Inferior parietal cortex (tissue), 1 donor: ENCODE data around the gene TUFT1.

ENCODE experiments used
- DNase-seq: peaks from one replicate; pipeline ENCODE4 v3.0.0-alpha.2; 2016; ENCODE audit errors: extremely low spot score

TUFT1 gene, protein sequence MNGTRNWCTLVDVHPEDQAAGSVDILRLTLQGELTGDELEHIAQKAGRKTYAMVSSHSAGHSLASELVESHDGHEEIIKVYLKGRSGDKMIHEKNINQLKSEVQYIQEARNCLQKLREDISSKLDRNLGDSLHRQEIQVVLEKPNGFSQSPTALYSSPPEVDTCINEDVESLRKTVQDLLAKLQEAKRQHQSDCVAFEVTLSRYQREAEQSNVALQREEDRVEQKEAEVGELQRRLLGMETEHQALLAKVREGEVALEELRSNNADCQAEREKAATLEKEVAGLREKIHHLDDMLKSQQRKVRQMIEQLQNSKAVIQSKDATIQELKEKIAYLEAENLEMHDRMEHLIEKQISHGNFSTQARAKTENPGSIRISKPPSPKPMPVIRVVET

DNA sequence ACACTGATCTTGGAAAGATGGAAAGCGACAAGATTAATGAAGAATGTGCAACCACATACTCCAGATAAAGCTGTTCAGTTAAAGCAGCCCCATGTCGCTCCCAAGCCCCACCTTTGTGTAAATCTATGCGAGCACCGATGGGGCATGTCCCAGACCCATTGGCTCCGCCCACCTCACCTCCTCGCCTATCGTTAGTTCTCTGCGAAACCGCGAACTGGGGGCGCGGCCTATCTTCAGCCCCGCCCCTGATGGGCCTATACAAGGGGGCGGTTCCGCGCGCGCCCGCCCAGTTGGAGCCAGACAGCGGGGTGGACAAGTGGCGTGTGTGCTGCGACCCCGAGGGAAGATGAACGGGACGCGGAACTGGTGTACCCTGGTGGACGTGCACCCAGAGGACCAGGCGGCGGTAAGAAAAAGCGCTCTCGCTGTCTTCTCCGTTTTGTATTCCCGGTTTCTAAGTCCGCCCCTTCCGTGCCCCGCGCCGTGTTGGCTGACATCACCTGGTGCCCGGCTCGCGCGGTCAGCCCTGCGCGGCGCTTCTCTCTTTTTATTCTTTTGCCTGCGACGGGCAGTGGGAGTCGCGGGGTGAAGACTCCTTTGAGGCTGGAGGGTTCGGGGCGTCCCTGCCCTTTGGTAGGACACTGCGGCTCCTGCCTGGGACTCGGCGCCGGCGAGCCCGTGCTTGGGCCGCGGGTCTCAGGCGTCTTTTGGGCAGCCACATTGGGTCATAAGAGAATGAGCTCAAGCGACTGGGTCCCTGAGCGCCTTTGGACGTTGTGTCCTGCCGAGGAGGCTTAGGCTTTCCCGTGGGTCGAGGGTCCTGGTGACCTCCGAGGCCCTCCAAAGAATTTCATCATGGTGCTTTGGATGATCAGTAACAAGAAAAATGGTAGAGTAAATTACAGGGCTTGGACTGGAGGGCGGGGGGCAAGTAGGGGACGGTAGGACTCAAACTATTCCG, at the start of gene TUFT1:
TUFT1 (plus strand) TSS at position 289 of the 961 bp plus-strand sequence; CDS start at position 347, 58 bp downstream.
- peak; percentile 88 for DNase-seq

GRCh38 chr1:151491641-151492040, 48.5 kb upstream of the TUFT1 start:
- DNase-seq, result no peak

- DNase-seq, result no peak
Measured at GRCh38 chr1:151492120-151492519, 48.0 kb upstream of the TUFT1 start.

DNA sequence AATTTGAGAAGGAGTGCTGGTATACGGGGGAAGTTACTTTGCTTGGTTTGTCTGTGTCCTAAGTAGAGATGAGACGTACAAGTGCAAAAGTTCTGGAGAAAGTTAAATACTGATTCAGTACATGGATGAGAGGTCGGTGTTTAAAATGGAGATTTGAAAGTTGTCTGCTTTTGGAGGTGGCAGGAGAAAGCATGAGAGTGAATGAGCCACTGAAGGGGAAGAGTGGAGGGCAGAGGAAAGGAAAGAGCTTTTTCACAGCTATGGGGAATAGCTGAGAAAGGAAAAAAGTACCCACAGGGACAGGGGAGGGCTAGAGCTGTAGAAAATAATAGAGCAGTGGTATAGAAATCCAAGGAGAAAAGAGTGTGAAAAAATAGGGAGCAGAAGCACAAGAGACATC, 47.1 kb upstream of the TUFT1 start:
- DNase-seq, result no peak

GRCh38 chr1:151494741-151495281, 45.3 kb upstream of the TUFT1 start:
- peak; percentile 18 for DNase-seq

GRCh38 chr1:151495316-151495715, 44.8 kb upstream of the TUFT1 start:
- DNase-seq, result peak; percentile 64

- no peak for DNase-seq
Measured at GRCh38 chr1:151499365-151499764, 40.7 kb upstream of the TUFT1 start.

DNA sequence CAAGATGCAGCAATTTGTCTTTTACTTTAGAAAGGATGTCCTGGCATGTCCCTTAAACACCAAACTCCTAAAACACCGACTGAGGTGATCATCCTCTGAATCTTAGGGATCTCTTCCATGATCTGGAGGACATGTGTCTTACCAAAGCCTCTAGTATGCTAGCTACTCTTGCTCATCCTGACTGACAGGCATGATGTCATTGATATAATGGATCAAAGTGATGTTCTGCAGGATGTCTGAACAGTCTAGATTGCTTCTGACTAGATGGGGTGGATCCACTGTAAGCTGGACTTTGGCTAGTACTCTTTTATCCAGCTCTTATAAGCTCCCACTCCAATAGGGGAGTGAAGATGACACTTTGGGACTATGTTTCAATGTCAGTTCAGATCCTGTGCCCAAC, 40.2 kb upstream of the TUFT1 start:
- no peak for DNase-seq

DNA sequence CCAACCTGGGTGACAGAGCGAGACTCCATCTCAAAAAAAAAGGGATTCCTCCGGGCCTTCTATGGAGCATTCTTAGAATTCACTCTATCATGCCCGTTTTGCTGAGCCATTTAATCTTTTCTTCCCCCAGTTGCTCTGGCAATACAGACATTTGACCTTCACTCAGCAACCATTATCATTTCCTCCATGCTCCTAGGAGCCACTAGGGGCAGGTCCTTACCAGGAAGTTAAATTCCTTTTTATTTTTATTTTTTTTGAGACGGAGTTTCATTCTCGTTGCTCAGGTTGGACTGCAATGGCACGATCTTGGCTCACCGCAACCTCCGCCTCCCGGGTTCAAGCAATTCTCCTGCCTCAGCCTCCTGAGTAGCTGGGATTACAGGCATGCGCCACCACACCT, 38.6 kb upstream of the TUFT1 start:
- DNase-seq, result no peak

- no peak for DNase-seq
Measured at GRCh38 chr1:151502035-151502700, 37.9 kb upstream of the TUFT1 start.

DNA sequence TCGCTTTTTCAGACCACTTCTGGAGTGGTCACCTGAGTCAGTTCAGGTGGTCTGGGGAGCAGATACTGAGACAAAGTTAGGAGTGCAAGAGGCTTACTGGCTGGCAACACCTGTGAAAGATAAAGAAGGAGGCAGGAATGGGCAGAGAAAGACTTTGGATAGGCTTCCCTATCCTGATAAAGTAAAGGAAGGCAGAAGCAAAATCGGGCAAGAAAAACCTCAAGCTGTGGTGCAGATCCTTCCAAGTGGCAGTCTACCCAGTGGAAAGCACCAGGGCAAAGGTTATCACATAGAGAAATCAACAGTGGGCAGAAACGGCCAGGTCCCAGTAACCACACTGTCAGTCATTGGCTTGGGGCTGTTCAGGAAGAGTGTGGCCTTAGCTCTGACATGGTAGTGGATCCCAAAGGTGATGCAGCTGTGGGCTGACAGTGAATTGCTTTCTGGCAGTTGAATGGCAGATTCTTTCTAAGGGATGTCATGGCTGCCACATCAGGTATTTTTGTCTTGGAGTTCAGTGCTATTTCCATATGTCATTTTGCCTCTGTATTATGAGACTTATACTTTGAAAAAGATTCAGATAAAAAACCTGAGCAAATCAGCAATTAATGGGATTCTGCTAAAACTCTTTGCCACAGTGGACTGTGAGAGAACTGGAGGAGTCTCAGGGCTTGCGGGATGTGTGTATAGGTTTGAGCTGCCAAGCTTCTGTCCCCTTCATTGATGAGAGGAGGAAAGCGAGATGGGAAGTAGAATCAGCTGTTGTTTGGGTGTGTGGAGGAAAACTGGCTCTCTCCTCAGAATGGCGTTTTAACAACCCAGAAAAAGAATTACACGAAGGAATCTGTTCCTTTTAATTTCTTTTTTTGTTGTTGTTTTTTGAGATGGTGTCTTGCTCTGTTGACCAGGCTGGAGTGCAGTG, 37.0 kb upstream of the TUFT1 start:
- no peak for DNase-seq

GRCh38 chr1:151504252-151504651, 35.9 kb upstream of the TUFT1 start:
- DNase-seq, result no peak

GRCh38 chr1:151504759-151505158, 35.4 kb upstream of the TUFT1 start:
- DNase-seq, result no peak

- no peak for DNase-seq
Measured at GRCh38 chr1:151508833-151509232, 31.3 kb upstream of the TUFT1 start.

GRCh38 chr1:151509350-151510019, 30.6 kb upstream of the TUFT1 start:
- no peak for DNase-seq

GRCh38 chr1:151510020-151510405, 30.1 kb upstream of the TUFT1 start:
- DNase-seq, result no peak

- no peak for DNase-seq
Measured at GRCh38 chr1:151510614-151510956, 29.5 kb upstream of the TUFT1 start.

GRCh38 chr1:151510957-151511635, 29.0 kb upstream of the TUFT1 start, which contains the start of gene CGN:
TSS of gene CGN (plus strand) at chr1:151511387. CDS start at chr1:151518520, 7,133 bp downstream.
- DNase-seq, result peak; percentile 85

DNA sequence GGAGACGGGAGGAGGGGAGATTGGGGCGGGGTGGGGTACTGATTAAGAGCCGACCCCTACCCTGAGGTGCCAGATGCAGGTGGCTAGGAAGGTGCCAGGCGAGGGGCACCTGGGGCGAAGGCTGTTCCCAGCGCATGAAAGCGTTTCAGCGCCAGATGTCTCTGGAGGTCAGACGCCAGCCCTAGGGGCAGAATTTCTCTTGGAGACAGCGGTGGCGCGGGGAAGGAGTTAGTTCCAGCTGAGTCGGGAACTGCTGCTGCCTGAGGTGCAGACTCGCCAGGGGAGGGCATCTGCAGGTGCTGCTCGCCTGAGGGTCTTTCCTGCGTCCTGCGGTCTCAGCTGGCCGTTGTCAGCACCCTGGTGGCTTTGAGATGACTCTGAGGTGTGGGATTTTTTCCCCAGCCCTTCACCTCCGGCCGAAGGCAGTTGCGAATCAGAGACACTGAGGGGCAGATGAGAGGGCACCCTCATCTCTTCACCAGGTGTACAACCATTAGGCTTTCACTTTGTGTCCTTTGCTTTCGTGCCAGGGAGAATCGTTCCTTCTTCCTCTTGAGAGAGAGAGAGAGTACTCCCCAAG, 28.4 kb upstream of the TUFT1 start:
- DNase-seq, result peak; percentile 17
